DMS79 treated with DMSO at 0.1 percent for 48 hours (cell line): ENCODE data around the gene CCDC85C.

ENCODE experiments used
- DNase-seq: peaks from one replicate; lab custom pipeline; 2025; lab: John Stamatoyannopoulos, UW

CCDC85C gene

DNA sequence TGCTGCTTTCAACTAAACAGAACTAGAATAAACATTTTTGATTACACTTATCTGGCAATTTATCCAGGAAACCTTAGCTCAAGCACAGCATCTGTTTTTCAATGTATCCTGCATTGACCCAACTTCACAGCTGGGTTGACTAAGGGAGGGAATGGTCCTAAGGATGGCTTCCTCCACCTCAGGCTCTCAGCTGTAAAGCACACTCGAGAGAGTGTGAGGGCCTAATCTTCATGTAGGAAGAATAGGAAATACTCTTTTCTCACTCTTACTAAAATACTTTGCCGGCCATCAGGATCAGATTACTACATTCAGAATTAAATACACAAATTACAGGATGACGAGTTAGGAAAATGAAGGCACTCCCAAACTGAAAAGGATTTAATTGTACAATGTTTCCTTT lies 130.5 kb downstream of the CCDC85C start:
- DNase-seq: peak; percentile 20

DNA sequence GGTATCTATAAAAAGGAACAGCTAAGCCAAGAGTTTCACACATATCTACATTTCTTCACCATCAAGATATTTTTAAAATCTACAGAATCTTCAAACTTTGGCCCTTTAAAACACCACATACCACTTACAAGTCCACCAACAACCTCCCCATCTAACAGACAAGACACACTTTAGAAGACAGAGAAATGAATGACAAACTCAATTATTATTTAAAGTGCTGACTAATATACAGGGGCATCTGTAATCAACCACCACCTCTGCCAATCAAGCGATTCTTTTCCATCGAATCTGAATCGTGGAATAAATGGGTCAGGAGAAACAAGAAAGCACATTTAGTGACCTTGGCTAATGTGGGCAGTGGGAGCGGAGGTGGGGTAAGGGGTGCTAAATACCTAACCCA lies 131.1 kb downstream of the CCDC85C start:
- DNase-seq: no peak

DNA sequence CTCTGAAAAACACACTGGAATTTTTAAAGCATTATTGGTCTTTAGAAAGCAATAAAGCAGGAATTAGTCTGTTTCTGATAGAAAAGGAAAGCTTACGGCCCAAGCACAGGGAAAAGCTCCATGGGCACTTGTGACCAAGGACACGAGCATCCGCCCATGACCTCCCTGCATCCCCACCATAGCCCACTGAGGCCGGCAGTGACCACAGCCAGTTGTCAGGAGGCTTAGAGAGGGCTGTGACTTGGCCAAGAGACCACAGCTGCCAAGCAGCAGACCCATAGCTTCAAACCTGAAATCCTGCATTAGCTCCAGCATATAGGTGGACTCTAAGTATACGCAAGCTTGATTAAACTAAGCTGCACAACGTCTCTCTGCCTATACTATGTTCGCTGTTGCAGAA lies 132.3 kb downstream of the CCDC85C start:
- DNase-seq: no peak

DNA sequence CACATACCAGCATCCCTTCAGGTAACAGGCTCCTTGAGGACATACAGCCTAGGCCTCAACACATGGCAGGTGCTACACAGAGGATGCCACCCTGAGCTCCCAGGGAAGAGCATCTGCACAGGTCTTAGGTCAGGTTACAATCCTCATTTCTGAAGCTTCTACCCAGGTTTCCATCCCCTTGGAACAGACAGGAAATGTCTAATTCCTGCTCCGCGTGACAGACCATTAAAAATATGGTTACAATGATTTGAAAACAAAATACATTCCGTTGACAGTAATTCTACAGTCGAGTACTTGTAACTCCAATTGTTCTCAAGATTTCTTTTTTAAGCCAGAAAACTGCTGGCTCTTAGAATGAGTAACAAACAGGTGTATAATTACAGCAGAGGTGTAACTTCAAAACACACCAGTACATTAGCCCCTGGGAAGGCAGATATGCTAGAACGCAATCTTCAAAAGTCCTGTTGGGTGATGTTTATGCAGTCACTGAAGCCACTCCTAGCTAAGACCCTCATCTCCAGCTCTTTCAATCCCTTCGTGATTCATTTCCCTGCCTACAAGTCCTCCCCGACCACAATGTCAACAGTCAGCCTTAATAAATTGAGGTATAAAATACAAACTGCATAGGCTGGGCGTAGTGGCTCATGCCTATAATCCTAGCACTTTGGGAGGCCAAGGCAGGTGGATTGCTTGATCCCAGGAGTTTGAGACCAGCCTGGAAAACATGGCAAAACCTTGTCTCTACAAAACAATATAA lies 135.0 kb downstream of the CCDC85C start:
- DNase-seq: peak; percentile 94

DNA sequence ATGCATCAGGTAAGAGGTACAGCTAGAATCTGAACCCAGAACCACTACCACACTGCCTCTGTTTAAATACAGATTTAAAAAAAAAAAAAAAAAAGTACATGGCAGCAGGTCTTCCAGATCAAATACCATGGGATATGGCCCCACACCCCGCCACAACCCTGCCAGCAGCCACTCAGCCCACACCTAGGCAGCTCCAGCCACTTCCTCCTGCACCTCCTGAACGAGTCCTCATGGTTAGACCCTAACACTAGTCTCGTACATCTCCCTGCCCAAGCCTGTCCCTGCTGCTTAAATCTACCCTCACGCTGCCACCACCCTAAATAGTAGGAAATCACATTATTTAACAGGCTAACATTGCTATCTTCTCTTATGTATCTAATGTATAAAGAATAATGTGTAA lies 135.9 kb downstream of the CCDC85C start:
- DNase-seq: no peak

DNA sequence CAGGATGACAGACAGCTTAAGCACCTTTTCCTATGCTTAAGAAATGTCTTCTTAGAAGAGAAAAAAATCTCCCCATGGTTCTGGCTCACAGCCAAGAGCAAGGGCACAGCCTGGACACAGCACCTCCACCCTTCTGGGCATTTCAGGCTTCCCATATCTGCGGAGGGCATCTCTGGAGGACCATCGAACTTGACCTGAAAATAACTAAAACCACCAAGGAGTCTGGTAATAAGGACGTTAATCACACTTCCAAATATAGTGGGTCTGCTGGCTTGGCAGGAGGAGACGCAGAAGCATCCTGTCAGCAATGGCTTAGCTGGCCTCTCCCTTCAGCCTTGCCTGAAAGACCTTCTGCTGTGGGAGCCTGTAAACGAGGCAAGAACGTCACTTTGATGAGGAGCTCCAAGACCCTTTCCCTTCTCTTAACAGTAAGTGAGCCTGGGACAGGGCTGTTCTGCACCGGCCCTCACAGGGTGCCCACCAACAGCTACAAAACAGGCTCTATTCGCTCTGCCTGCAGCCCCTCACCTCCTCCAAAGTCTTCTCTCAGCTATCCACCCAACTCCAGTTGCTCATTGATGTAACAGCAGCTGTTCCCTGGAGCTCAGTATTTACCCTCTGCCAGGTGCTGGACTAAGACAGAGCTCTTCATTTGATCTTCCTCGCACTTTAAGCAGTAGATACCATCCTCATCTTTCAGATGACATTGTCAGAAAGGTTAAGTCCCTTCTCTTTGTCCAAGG lies 136.5 kb downstream of the CCDC85C start:
- DNase-seq: no peak

DNA sequence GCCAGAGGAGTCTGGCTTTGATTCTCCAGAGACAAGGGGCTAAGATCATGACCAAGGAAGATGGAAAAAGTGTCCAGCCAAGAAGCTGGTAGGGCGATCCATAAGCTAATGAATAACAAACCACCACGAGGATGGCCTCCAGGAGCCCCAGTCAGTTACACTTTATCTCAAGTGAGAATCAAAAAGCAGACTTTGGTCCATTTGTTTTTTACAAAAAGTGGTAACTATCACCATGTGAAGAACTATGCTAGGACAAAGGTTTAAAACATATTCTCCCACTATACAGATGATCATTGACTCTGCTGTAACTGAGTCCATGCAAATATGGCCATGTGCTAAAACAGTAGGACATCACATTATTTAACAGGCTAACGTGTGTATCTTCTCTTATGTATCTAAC lies 137.2 kb downstream of the CCDC85C start:
- no peak for DNase-seq

DNA sequence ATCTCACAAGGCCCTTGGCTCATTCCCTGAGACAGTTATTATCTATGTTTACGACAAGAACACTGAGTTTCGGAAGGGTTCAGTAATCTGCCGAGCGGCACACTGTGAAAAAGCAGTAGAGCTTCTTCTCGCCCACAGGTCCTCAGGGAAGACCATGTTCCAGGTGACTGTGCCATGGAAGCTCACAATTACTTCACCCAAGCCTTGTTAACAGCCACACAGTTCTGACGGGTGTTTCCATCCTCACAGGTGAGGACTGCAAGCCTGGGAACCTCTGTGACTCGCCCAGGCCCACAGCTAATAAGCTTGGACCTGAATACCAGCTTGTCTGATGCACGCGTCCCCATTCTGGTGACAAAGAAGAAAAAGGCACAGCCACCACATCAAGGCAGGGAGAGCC lies 138.7 kb downstream of the CCDC85C start:
- no peak for DNase-seq

DNA sequence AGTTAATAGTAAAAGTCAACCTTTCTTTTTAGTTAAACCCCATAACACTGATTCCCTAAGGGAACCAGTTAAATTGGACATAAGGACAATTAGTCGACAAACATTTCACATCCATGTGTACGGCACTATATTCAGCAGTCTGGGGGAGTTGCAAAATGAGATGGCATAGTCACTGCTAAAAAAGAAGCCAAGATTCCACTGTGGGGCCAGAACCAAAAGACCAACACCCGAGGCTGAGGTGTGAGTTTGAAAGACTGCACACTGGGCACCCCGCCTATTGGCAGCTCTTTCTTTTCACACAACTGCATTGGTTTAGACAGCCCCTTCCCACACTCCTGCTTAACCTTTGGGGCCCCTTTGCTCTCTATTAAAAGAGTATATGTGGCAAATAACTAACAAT lies 140.0 kb downstream of the CCDC85C start:
- no peak for DNase-seq

DNA sequence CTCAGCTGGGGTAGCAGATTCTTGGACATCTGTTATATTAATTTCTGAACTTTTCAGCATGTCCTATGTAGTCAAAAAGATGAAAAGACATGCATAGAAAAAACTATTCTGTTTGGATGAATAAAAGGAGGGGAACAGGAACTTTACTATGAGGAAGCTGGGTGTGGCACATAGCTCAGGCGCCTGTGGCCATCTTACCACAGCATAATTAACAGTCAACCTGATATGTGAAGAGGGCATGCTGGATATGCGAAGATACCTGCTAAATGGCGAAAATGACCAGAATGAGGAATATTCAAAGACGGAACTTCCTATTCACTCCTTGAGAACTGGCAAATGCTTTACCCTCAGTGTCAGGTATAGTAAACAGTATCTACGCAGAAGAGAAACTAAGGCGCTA lies 141.8 kb downstream of the CCDC85C start:
- no peak for DNase-seq

DNA sequence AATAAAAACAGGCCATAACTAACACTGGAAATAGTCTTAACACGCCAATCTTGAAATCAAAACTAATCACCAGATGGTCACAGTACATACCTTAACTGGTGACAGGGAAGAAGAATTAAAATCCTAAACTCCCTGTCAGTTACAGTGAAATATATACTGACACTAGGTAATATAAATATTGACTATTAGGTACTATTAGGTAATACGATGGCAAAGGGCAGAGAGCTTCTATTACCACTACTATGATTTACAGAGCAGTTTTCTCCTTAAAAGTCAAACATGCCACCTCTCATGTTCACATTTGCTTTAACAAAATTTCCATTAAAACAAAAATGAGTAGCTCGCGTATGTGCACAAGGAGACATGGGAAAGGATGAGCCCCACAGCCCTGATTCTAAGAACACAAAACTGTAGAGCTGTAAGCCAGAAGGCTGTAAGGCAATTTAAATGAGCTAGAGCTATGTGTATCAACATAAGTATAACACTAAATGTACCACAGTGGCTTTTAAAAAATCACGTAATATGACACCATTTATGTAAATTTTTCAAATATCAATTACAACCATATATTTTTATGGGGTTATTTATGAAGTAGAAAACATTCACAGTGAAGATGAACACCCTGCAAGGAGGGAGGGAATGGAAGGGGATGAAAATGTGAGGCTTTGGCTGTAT lies 142.5 kb downstream of the CCDC85C start:
- no peak for DNase-seq

DNA sequence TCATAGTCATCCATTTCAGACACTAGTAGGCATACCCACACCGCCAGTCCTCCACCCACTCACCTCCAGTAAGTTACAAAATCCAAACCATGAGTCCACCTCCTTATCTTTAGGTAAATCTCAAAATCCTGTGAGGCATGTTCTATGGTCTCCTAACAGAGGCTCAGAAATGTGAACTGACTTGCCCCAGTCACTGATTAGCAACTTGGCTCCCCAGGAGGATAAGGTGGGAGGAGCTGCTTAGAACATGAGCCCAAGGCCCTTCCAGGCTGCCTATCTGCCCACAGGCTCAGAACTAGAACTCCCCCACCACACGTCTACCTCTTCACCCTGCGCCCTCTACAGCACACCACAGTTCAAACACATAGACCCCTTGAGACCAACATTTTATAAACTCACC lies 143.2 kb downstream of the CCDC85C start:
- no peak for DNase-seq

DNA sequence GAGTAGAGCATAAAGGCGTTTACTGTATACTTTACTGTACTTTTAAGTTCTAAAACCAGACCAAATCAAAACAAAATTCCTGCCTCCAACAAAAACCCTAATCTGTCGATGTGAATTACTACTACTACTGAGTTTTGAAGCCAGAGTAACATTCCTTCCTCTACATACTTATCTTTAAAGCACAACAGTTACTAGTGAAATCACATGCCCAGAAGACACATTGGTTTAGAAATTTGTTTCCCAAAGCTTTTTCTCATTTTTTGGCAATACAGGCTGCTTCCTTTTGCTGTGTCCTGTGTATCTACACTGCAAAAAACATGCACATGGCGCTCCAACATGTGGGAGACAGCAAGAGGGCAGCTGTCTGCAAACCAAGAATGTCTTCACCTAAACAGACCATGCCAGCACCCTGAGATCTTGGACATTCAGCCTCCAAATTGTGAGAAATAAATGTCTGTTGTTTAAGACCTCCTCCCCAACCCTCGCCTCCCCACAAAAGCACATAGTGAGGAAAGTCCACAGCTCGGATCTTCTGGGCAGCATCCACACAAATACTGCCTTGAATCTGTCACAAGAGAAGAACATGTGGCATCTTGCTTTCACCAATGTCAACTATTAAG lies 144.4 kb downstream of the CCDC85C start:
- DNase-seq: no peak

DNA sequence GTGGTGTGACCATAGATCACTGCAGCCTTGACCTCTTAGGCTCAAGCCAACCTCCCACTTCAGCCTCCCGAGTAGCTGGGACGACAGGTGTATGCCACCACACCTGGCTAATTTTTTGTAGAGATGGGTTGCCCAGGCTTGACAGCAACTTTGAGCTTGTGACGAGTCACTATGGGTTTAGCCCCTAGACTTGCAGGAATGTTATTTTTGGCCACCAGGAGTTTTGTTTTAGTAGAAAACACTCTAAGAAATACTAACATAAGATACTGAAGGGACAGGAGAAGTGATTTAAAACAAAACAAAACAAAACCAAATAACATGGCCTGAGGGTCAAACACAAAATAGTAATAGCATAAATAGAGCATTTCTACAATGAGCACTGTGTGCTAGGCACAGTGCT lies 149.8 kb downstream of the CCDC85C start:
- no peak for DNase-seq

DNA sequence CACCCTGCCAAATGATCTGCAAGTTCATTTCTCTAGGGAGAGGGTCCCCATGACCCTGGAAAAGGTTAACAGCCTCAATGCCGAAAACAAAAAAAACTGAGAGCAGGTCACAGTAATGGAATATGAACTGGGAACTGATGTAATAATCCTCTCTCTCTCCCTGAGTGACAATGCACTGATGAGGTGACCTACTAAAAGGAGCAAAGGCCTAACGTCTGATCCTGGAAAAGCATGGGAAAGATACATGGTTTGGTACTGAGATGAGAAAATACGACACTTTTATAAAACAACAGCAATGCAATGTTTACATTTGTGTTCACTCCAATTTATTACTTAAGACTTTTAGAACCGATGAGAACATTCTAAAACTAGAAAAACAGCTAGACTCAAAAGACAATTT lies 151.0 kb downstream of the CCDC85C start:
- no peak for DNase-seq

DNA sequence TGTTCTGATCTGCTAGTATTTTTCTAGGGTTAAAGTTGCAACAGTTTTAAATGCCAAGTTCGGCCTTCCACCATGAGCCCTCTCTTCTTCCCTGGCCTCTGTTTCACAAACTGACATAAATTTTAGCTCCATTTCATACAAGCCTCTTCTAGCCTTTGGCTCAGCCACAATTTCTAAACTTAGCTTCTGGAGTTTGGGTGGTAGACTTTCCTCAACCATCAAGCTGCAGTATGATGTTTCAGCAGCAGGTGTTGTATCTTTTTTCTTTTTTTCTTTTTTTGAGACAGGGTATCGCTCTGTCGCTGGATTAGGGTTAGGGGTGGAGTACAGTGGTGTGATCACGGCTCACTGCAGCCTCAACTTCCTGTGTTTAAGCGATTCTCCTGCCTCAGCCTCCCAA lies 152.8 kb downstream of the CCDC85C start:
- no peak for DNase-seq

DNA sequence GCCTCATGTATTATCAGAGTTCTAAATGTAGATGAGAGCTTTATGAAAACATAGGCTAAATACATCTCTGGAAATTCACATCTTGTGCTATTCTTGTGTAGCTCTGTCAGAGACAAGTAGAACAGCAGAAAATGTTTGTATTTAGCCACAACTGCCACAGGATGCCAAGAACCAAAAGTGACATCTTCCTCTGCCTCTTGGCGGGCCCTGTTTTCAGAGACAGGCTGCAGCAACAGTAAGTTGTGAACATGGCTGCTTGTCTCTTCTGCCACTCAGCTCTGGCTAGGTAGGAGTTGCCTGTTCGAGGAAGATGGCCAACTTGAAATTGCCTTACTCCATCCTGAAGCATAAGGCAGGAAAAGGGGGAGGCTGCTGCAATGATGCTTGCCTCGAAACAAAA lies 153.7 kb downstream of the CCDC85C start:
- DNase-seq: no peak
